MV-4-11 (cell line): Measurements from ENCODE around the gene MYO15B.

Experiments used
- DNase-seq: peaks from one replicate; lab custom pipeline; 2025; lab: John Stamatoyannopoulos, UW

The MYO15B gene

DNA sequence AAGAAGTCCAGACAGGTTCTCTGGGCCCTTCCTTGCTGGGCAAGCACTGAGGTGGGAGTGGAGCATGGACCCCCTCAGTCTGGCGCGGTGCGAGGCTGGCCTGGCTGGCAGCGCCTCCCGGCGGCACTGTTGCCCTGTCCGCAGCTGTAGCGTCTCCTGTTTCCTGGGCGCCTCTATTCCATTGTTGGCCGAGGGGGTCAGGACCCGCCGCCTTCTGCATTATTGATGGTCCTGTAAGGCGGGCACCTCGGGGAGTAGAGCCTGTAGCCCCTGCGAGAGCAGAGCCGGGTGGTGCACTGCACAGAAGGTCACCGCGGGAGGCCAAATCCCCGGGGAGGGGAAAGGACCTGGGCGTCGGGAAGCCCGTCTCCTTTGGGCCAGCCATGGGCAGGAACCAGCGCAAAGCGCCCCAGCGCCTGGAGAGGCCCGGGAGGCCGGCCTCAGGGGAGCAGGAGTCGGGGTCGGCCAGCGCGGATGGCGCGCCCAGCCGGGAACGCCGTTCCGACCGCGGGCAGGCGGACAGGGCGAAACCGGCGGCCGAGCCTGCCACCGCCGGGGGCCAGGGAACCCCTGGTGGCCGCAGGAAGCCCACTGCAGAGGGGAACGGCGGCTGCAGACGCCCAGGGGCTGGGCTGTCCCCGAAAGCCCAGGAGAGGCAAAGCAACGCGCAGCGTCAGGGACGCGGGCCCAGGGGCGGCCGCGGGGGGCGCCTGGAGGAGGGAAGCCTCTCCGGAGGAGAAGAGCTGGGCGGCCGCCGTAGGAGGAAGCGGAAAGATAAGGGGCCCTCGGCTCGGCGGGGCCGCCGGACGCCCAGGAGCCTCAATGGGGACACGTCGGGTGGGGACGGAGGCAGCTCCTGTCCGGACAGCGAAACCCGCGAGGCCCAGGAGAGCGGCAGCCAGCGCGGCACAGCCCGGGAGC lies at the start of gene MYO15B:
MYO15B (plus strand) TSS at position 126 of the 921 bp plus-strand sequence; CDS start at position 384, 258 bp downstream.
- DNase-seq: peak; percentile 65

DNA sequence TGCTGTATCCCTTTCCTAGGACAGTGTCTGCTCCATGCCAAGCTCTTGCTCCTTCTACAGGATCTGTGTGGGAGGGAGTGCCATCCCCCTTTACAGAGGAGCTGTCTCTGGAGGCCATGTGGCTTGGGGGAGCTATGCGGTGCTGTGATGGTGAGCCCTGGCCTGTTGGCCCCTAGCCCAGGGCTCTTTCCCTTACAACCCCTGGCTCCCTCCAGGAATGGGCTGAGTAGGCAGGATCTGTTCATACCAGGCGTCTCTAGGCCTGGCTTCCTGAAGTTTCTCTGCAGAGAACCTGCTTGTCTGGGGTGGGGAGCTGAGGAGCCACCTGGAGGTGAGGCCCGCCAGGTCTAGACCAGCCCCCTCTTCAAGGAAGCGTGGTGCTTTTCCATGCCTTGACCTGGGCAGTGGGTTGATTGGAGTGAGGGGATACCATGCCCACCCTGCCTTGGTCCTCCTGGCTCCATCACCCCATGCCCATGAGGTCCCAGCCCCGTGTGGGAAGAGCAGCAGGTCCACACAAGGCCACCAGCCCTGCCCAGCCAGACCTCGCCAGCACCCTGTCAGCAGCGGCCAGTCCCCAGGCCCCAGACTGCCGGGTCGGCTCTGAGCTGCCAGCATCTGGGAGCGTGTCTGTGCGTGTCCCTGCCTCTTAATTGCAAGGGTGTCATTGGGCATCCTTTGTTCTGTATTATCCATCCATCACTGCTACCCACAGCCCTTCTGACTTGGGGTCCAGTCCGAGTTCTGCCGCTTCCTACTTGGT lies 47.5 kb upstream of the MYO15B start:
- DNase-seq: no peak

DNA sequence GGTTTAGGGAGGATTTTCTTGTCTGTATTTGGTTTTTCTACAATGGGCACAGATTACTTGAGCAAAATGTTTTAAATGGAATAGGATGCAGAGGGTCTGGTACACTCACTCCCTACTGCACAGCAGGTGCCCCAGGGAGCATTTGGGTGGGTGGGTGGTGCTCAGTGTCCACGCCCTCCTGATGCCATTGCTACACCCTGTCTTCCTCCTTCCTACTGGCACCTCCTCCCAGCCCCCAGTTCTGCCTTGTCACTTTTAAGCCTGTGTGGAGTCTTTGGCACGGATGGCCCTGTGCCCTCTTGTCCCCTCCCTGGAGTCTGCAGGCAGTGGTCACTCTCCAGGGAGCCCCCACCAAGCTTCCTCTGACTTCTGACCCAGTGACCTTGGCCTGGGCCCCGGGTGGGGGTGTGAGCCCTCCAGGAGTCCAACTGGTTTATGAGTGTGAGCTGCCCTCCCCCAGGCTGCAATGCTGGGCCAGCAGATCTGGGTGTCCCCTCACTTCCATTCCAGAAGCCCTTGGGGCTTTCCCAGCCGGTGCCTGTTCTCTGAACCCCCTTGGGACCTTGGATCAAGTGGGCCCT lies 46.6 kb upstream of the MYO15B start:
- DNase-seq: no peak

DNA sequence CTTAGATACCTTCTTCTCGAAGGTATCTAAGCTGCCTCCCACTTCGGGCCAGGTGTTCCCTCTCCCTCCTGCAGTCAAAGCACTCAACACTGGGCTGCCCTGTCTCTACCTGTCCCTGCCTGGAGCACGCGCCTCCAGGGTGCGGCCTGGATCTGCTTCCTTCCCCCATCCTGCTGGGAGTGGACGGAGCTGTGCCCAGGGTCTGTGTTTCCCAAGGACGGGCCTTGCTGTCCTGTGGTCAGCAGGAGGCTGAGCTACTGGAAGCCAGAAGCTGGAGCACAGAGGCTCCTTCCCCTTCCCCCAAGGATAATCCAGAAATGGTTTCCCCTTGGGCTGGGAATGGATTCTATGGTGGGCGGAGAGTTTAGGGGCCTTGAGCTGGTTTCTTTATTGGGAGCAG lies 45.4 kb upstream of the MYO15B start:
- DNase-seq: no peak

DNA sequence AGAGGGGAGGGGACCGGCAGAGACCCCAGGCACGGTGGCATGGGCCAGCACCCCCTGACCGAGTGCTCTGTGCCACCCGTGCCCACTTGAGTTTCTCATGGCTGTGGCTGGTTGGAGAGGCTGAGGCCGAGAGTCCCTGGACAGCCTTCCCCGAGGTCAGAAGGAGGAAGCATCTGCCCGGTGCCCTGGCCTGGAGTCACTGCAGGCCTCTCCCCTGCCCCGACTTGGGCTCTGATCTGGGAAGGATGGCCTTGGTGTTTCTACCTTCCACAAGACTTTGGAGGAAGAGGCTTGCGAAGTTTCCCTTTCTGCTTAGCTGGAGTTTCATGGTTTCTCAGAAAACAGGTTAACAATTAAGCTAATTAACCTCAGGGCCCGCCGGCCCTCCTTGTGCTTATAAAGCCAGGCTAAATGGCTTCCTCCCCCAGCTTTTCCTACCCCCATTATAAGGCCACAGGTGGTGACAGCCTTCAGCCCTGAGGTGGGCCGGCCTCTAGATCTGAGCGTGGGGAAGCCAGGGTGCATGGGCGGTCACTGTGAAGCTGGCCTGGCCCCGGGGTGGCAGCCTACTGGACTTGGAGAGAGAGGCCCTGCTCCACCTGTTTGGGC lies 44.8 kb upstream of the MYO15B start:
- DNase-seq: no peak

DNA sequence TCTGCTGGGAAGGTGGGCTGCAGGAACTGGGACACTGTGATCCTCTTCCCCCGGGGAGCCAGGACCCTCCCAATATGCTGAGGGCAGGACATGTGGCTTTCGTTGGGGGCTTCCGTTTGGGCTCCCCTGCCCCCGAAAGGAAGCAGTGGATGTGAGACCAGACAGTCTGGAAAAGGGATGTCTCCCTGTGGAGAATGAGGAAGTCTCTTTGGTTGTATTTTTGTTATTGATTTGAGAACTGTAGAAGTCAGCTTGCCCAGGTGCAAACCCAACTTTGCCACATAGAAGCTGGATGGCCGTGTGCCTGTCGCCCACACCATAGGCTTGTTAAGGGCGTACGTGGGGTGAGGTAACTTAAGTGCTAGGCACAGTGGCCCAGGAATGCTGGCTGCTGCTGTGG lies 43.4 kb upstream of the MYO15B start:
- no peak for DNase-seq

DNA sequence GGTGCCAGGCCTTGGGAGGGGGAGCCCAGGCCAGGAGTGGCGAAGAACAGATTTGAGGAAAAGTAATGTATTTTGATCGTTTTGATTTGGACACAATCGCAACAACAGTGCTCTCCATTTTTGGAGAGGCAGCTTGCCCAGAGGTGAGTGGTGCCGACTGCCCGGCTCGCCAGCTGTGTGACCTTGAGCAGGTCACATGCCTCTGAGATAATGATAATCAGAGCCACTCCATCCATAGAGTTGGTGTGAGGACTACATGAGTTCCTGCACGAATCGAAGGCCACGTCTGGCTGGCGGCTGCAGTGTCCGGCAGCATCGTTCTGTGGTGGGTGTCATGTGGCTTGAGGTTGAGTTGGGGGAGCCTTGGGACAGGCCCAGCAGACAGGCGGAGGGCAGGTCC lies 41.4 kb upstream of the MYO15B start:
- DNase-seq: no peak

DNA sequence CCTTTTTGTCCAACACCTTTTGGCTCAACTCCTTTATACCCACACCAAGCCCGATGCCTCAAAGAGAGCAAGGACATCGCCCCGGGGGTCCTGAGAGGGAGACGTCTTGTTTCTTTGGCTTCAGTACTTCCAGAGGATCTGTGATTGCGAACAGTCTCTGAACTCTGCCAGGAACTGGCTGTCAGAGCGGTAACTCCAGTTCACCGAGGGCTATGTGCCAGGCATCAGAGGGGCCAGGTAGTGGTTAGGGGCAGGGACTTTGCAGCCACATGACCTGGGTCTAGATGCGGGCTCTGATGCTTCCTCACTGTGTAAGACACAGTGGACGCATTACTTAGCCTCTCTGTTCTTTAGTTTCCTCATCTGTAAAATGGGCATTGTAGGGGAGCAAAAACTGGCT lies 40.5 kb upstream of the MYO15B start:
- no peak for DNase-seq

DNA sequence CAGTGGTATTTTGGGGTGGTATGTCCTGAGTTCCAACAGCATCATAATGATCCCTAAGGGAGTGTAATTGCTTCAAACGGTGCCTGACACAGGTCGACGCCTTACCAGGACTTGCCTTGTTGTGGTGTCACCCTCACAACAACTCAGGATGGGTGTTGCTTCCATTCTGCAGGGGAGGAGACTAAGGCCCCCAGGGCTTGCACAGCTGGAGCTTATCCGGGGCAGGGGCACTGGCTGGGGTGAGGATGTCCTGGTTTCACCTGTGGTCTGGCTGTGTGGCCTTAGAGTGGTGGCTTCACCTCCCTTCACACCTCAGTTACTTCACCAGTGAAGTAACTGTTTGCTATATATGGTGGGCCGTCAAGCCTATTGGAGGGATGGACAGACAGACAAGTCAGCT lies 38.8 kb upstream of the MYO15B start:
- DNase-seq: no peak

DNA sequence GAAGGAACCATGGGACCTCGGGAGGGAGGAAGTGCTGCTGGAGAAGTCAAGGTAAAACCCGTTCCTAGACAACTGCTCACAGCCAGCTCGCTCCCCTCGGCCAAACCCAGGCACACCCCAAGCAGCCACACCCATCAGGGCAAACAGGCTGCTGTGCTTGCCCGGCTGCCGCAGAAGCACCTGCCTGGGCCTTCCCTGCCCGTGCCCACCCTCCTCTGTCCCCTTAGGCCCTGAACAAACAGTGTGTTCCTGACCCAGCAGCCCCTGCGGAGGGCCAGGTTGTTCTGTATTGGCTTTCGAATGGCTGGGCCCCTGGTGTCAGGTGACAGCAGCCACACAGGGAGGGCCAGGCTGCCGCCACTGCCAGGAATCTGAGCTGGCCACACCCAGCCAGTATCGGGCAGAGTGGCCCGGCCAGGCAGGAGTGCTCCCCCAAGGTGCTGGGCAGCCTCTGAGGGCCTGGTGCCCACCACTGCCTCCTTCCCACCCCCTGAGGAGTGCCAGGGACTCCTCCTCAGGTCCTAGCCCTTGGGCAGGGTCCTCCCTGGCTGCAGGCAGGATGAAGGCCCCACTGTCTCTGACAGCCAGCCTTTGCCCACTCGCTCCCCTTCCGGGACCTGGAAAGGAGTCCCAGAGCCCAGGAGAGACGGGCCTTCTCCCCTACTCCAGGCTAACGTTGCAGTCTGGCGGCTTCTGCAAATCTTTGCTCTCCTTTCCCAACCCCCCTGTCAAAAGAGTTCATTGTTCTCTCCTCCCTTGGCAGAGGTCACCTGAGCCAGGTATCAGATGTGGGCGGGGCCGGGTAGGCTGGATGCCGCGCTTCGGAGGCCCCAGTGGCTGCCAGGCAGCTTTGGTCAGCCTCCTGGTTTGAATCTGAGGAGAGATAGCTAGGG lies 38.1 kb upstream of the MYO15B start:
- no peak for DNase-seq

DNA sequence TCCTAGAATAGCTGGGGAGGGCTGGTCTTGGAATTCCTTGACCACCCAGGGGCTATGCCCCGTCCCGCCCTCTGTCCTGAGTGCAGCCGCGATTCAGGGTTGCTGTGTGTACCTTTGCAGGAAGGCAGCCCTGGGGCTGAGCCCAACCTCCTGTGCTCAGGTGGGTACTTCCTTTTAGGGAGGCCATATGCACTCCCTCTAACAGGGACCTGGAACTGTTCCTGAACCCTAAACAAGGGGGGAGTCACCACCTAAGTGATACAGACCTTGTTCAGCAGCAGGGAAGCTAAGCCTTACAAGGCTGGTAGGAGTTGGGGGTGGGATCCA lies 37.5 kb upstream of the MYO15B start:
- DNase-seq: no peak

DNA sequence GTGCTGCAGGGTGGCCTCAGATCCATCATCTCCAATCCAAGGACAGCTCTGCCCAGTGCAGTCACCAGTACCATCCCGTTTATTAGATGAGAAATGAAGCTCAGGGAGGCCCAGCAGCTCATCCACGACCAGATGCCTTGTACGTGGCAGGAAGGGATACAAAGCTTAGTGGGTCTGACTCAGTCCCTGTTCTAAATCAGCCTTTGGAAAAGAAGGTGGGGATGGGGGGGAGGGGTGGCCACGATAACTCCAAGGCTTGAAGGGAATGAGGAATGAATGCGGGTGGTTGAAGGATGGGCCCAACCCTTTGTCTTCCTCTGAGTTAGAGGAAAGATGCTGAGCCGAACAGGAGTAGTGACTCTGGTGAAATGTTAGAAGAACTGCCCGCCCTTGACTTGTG lies 36.3 kb upstream of the MYO15B start:
- DNase-seq: no peak

DNA sequence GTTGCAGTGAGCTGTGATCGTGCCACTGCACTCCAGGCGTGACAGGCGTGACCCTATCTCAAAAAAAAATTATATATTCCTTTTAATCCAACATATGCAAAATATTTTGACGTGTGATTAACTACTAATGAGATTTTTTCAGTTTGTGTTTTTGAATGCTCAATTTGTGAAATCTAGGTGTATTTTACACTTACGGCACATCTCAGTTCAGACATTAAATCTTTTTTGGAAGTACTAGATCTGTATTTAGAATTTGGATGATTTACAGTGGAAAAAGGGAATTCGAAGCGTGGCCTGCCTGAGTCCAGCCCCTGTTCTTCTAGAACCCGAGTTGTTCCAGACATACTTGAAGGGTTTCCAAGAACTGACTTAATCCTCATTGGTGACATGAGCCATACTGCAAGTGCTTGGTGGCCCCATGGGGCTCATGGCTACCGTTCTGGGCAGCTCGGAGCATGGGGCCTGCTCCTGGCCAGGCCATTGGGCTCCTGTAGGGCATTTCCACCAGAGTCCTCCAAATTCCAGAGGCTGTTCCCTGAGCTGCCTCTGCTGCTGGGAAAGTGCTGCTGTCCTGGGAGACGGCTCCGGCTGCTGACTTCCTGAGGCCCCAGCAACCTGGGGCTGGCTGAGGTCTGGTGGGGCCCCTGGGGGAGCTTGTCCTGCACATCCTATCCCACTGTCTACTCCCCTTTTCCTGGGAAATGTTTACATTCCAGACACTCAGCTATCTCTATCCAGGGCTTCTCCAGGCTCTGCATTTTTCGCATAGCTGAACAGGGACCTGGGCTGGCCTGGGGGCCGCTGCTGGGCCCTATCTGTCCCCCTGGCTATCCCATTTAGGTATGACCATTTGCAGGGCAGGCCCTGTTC lies 34.9 kb upstream of the MYO15B start:
- DNase-seq: no peak

DNA sequence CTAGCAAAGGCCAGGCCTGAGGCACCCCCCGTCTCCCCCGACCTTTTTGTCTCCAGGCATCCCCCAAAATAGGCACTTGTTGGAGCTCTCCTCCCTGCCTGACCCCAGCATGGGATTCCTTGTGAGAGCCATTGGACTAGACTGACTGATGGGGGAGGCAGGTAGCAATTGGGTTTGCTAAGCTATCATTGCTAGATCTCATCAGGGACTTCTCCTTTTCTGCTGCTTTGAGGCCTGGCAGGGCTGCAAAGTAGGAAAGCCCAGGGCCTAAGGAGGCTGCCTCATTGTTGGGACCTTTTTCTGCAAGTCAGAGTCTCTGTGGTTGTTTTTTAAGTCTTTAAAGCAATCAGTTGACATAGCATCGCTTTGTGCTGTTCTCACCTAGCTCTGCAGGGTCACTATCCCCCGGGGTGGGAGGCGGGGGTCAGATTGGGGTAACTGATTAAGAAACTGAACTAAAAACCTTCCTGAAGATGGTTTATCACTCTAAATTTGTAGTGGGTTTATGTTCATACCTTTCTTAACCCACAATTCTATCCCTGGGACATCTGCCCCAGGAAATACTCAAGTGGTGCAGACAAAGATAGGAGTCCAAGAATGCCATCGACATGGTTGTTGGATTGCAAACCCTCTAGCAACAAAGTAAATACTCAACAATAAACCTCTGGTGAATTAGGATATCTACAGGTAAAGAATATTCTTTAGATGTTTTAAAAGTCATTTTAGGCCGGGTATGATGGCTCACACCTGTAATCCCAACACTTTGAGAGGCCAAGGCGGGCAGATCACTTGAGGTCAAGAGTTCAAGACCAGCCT lies 34.1 kb upstream of the MYO15B start:
- DNase-seq: no peak

DNA sequence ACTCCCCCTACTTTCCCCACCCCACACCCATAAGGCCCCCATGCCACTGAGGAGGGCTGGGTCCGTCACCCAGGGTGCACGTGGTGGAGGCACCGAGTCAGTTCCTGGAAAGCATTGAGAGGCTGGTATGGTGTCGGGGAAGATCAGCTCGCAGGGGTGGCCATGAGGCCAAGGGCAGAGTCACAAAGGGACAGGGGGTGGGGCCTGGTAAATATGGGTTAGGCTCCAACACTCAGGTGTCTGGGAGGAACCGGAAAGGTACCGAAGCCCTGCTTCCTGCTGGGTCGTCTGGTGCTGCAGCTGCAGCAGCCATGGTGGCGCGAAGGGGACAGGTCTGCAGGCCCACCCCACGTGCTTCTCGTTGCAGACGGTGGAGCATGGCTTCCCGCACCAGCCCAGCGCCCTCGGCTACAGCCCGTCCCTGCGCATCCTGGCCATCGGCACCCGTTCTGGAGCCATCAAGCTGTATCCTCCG lies 31.9 kb upstream of the MYO15B start:
- DNase-seq: no peak

DNA sequence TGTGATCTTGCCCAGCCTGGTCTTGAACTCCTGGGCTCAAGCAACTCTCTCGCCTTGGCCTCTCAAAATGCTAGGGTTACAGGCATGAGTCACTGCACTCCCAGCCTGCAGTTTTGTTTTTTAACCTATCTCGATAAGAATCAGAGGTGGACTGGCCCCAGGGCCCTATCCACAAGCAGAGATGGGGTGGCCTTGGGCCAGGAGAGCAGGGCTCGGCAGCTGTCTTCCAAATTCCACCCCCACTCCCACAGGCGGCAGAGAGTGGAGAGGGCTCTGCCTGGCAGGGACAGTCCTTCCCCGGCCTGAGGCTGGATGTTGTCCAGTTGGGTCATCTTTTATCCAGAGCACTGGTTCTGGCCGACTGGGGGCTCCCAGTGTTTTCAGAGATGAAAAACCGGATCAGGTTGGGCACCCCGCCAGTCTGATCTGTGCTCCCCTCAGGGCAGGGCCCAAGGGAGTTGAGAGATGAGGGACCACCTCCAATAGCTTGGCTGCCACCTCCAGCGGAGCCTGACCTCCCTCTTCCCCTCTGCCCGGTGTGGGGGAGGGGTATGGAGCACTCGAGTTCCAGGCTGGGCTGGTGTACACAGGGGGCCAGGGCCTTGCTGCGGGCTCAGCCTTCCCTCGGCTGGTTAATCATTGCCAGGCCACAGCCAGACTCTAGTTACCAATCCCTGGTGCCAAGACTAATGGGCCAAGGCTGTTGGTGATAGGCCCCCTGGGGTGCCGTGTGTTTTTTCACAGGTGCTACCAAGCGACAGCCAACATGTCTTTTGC lies 30.3 kb upstream of the MYO15B start:
- DNase-seq: no peak

DNA sequence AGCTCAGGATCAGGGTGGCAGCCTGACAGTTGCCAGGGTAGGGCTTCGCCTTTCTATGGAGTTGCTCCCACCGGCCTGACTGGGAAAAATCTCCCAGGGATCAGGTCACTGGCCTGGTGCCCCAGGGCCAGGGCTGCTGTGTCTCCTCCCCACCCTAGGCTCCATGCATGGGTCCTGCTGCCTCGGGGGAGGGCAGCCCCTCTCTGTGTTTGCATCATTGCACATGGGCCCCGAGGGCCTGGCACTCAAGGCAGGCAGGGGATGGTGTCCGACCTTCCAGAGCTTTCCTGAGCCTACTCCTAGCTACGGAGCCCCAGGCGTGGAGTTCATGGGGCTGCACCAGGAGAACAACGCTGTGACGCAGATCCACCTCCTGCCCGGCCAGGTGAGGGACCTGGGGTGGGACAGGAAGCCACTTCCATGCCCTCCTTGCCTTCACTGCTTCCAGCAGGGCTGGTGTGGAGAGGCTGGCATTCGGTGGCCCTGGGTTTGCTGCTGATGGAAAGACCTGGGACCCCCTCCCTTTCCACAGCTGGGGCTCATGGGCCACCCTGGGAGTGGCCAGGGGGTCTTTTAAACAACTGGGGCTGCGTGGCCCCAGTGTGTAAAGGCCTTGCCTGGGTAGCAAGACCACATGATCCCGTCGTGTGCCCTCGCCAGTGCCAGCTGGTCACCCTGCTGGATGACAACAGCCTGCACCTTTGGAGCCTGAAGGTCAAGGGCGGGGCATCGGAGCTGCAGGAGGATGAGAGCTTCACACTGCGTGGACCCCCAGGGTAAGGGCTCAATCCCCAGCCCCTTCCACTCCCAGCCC lies 29.5 kb upstream of the MYO15B start:
- no peak for DNase-seq
